GM19023 (cell line): Measurements from ENCODE around the gene CBX7.

ENCODE experiments used
- ATAC-seq: cut with Tn5 transposase; IDR thresholded peaks from one replicate; pipeline ENCODE4 v1.9.1; 2021; ENCODE audit warnings: mild to moderate bottlenecking, moderate library complexity; ENCODE audit not compliant: unreplicated experiment

CBX7 gene

GRCh38 chr22:39094717-39095389, 57.6 kb downstream of the CBX7 start:
- no peak for ATAC-seq

- ATAC-seq, result no peak
Measured at GRCh38 chr22:39092111-39092862, 60.2 kb downstream of the CBX7 start.

- ATAC-seq, result no peak
Measured at GRCh38 chr22:39091126-39092081, 61.1 kb downstream of the CBX7 start.

GRCh38 chr22:39090426-39091064, 61.9 kb downstream of the CBX7 start:
- ATAC-seq, result no peak

GRCh38 chr22:39089928-39090327, 62.6 kb downstream of the CBX7 start:
- no peak for ATAC-seq

- no peak for ATAC-seq
Measured at GRCh38 chr22:39088685-39089032, 63.8 kb downstream of the CBX7 start.

GRCh38 chr22:39087881-39088684, 64.4 kb downstream of the CBX7 start:
- ATAC-seq, result no peak

- ATAC-seq, result no peak
Measured at GRCh38 chr22:39087098-39087497, 65.4 kb downstream of the CBX7 start.

- no peak for ATAC-seq
Measured at GRCh38 chr22:39084666-39085065, 67.8 kb downstream of the CBX7 start.

GRCh38 chr22:39083212-39084165, 69.0 kb downstream of the CBX7 start:
- ATAC-seq, result no peak

GRCh38 chr22:39081598-39081997, 70.9 kb downstream of the CBX7 start:
- ATAC-seq, result no peak

- ATAC-seq, result no peak
Measured at GRCh38 chr22:39081016-39081415, 71.5 kb downstream of the CBX7 start.
